ENCODE results near the gene ASIC2.
"Not testable (repeated sequence)": the region's sequence is repeated elsewhere in the genome, so short reads cannot be mapped to it uniquely, and the experiment has no call there.

ASIC2 gene

GRCh38 chr17:32992321-32993033, 300.6 kb downstream of the ASIC2 start:
- DNase-seq, result no peak

GRCh38 chr17:32988481-32989101, 304.5 kb downstream of the ASIC2 start:
- DNase-seq, result no peak

GRCh38 chr17:32987868-32988267, 305.2 kb downstream of the ASIC2 start:
- not testable (repeated sequence) for DNase-seq

GRCh38 chr17:32987453-32987805, 305.7 kb downstream of the ASIC2 start:
- DNase-seq, result not testable (repeated sequence)

GRCh38 chr17:32985050-32985756, 307.9 kb downstream of the ASIC2 start:
- DNase-seq, result no peak

GRCh38 chr17:32981611-32982010, 311.5 kb downstream of the ASIC2 start:
- not testable (repeated sequence) for DNase-seq

GRCh38 chr17:32980230-32980629, 312.9 kb downstream of the ASIC2 start:
- DNase-seq, result no peak

- no peak for DNase-seq
These were observed 316.5 kb downstream of the ASIC2 start for GRCh38 chr17:32976605-32977004.

- DNase-seq, result no peak
These were observed 317.0 kb downstream of the ASIC2 start for GRCh38 chr17:32976131-32976530.

GRCh38 chr17:32971171-32971570, 321.9 kb downstream of the ASIC2 start:
- DNase-seq, result no peak

GRCh38 chr17:32970281-32970680, 322.8 kb downstream of the ASIC2 start:
- no peak for DNase-seq

GRCh38 chr17:32969231-32969630, 323.9 kb downstream of the ASIC2 start:
- not testable (repeated sequence) for DNase-seq

GRCh38 chr17:32964541-32964940, 328.6 kb downstream of the ASIC2 start:
- no peak for DNase-seq

Data from amygdala (tissue), 56 donors.